Stimulated activated naive CD8-positive, alpha-beta T cell treated with anti-CD3 and anti-CD28 coated beads, Interleukin-15, Interleukin-2, amounts not matched to agents 100 ng/mL and 50 ng/mL, for 24 hours (primary cell): ENCODE results near the gene PLXNA2.

Source experiments
- H3K27ac Mint-ChIP-seq: one replicate; pipeline ENCODE4 v1.8.0; 2021; ENCODE audit warnings: mild to moderate bottlenecking, mixed read lengths
- H3K27me3 Mint-ChIP-seq: one replicate; pipeline ENCODE4 v1.8.0; 2021; ENCODE audit warnings: mixed read lengths
- H3K36me3 Mint-ChIP-seq: one replicate; pipeline ENCODE4 v1.8.0; 2021; ENCODE audit warnings: low read depth, mixed read lengths
- H3K4me1 Mint-ChIP-seq: one replicate; pipeline ENCODE4 v1.8.0; 2021; ENCODE audit warnings: low read depth, mixed read lengths
- H3K4me3 Mint-ChIP-seq: one replicate; pipeline ENCODE4 v1.8.0; 2021; ENCODE audit warnings: mild to moderate bottlenecking, mixed read lengths
- H3K9me3 Mint-ChIP-seq: one replicate; pipeline ENCODE4 v1.8.0; 2021; ENCODE audit warnings: mixed read lengths

PLXNA2 gene

GRCh38 chr1:208212893-208213292 lies 31.3 kb downstream of the PLXNA2 start:
- Mint-ChIP-seq H3K4me3 (no peak overlapping the region), H3K4me1 (no peaks in the 10 kb centered on the region), H3K27me3 (no peaks in the 10 kb centered on the region), H3K36me3 (no peaks in the 10 kb centered on the region), H3K9me3 (no peaks in the 10 kb centered on the region), H3K27ac (no peak overlapping the region)

GRCh38 chr1:208211921-208212843 lies 32.0 kb downstream of the PLXNA2 start:
- Mint-ChIP-seq H3K4me1 (no peaks in the 10 kb centered on the region), H3K36me3 (no peaks in the 10 kb centered on the region), H3K27ac (no peak overlapping the region), H3K4me3 (no peak overlapping the region), H3K27me3 (no peaks in the 10 kb centered on the region), H3K9me3 (no peaks in the 10 kb centered on the region)

GRCh38 chr1:208209896-208210589 lies 34.1 kb downstream of the PLXNA2 start:
- H3K4me1 Mint-ChIP-seq = no peaks in the 10 kb centered on the region
- no peak overlapping the region for H3K4me3 Mint-ChIP-seq
- H3K27me3 Mint-ChIP-seq = no peaks in the 10 kb centered on the region
- no peaks in the 10 kb centered on the region for H3K36me3 Mint-ChIP-seq
- H3K9me3 Mint-ChIP-seq = no peaks in the 10 kb centered on the region
- no peak overlapping the region for H3K27ac Mint-ChIP-seq

- Mint-ChIP-seq H3K27me3 (no peaks in the 10 kb centered on the region), H3K36me3 (no peaks in the 10 kb centered on the region), H3K27ac (no peak overlapping the region), H3K4me3 (no peak overlapping the region), H3K4me1 (no peaks in the 10 kb centered on the region), H3K9me3 (no peaks in the 10 kb centered on the region)
Observed at GRCh38 chr1:208209286-208209685, 34.9 kb downstream of the PLXNA2 start.

GRCh38 chr1:208208132-208208487 lies 36.1 kb downstream of the PLXNA2 start:
- Mint-ChIP-seq H3K4me3 (no peak overlapping the region), H3K27ac (no peak overlapping the region), H3K9me3 (no peaks in the 10 kb centered on the region), H3K36me3 (no peaks in the 10 kb centered on the region), H3K27me3 (no peaks in the 10 kb centered on the region), H3K4me1 (no peaks in the 10 kb centered on the region)

- no peaks in the 10 kb centered on the region for H3K9me3 Mint-ChIP-seq
- no peak overlapping the region for H3K4me3 Mint-ChIP-seq
- no peaks in the 10 kb centered on the region for H3K36me3 Mint-ChIP-seq
- H3K27ac Mint-ChIP-seq = no peak overlapping the region
- H3K27me3 Mint-ChIP-seq = no peaks in the 10 kb centered on the region
- no peaks in the 10 kb centered on the region for H3K4me1 Mint-ChIP-seq
Observed at GRCh38 chr1:208207388-208208131, 36.6 kb downstream of the PLXNA2 start.

GRCh38 chr1:208206092-208206698 lies 38.0 kb downstream of the PLXNA2 start:
- Mint-ChIP-seq H3K36me3 (no peaks in the 10 kb centered on the region), H3K27me3 (no peaks in the 10 kb centered on the region), H3K9me3 (no peaks in the 10 kb centered on the region), H3K4me1 (no peaks in the 10 kb centered on the region), H3K27ac (no peak overlapping the region), H3K4me3 (no peak overlapping the region)

- no peak overlapping the region for H3K4me3 Mint-ChIP-seq
- H3K27ac Mint-ChIP-seq = no peak overlapping the region
- H3K27me3 Mint-ChIP-seq = no peaks in the 10 kb centered on the region
- no peaks in the 10 kb centered on the region for H3K9me3 Mint-ChIP-seq
- no peaks in the 10 kb centered on the region for H3K36me3 Mint-ChIP-seq
- no peaks in the 10 kb centered on the region for H3K4me1 Mint-ChIP-seq
Observed at GRCh38 chr1:208205216-208206013, 38.8 kb downstream of the PLXNA2 start.

GRCh38 chr1:208204779-208205178 lies 39.4 kb downstream of the PLXNA2 start:
- Mint-ChIP-seq H3K27me3 (no peaks in the 10 kb centered on the region), H3K36me3 (no peaks in the 10 kb centered on the region), H3K27ac (no peak overlapping the region), H3K4me1 (no peaks in the 10 kb centered on the region), H3K4me3 (no peak overlapping the region), H3K9me3 (no peaks in the 10 kb centered on the region)

- Mint-ChIP-seq H3K4me1 (no peaks in the 10 kb centered on the region), H3K27me3 (no peaks in the 10 kb centered on the region), H3K36me3 (no peaks in the 10 kb centered on the region), H3K4me3 (no peak overlapping the region), H3K27ac (no peak overlapping the region), H3K9me3 (no peaks in the 10 kb centered on the region)
Observed at GRCh38 chr1:208203848-208204609, 40.2 kb downstream of the PLXNA2 start.

- H3K36me3 Mint-ChIP-seq = no peaks in the 10 kb centered on the region
- no peak overlapping the region for H3K4me3 Mint-ChIP-seq
- H3K27me3 Mint-ChIP-seq = no peaks in the 10 kb centered on the region
- H3K27ac Mint-ChIP-seq = no peak overlapping the region
- no peaks in the 10 kb centered on the region for H3K9me3 Mint-ChIP-seq
- no peaks in the 10 kb centered on the region for H3K4me1 Mint-ChIP-seq
Observed at GRCh38 chr1:208203127-208203847, 40.9 kb downstream of the PLXNA2 start.

- Mint-ChIP-seq H3K4me3 (no peak overlapping the region), H3K27me3 (no peaks in the 10 kb centered on the region), H3K4me1 (no peaks in the 10 kb centered on the region), H3K36me3 (no peaks in the 10 kb centered on the region), H3K27ac (no peak overlapping the region), H3K9me3 (no peaks in the 10 kb centered on the region)
Observed at GRCh38 chr1:208202333-208202995, 41.7 kb downstream of the PLXNA2 start.

- no peak overlapping the region for H3K4me3 Mint-ChIP-seq
- no peaks in the 10 kb centered on the region for H3K27me3 Mint-ChIP-seq
- H3K36me3 Mint-ChIP-seq = no peaks in the 10 kb centered on the region
- no peaks in the 10 kb centered on the region for H3K4me1 Mint-ChIP-seq
- H3K27ac Mint-ChIP-seq = no peak overlapping the region
- no peaks in the 10 kb centered on the region for H3K9me3 Mint-ChIP-seq
Observed at GRCh38 chr1:208201229-208201628, 43.0 kb downstream of the PLXNA2 start.
